Fibroblast of villous mesenchyme (primary cell): Measurements from ENCODE around the gene RPUSD1. TPM values are rescaled to one million over a fixed set of nuclear protein-coding genes. Genes with fewer than 3 reads are reported as not detected.

Experiments
- DNase-seq: peaks from one replicate; pipeline ENCODE4 v3.0.0-alpha.2; 2010; ENCODE audit warnings: low read depth
- H3K4me3 ChIP-seq: 2 replicates; pipeline ENCODE4 v1.5.1; 2011; ENCODE audit warnings: low read depth, mild to moderate bottlenecking, low read length
- CTCF ChIP-seq: IDR thresholded peaks from 2 replicates; pipeline ENCODE4 v1.5.1; 2012; ENCODE audit warnings: low read depth, mild to moderate bottlenecking, low read length; ENCODE audit not compliant: insufficient read depth
- total RNA-seq: library from RNA; depleted of rRNA; stranded (reverse); fragments of >200 nt; gene quantifications from 2 replicates; pipeline ENCODE4 v1.2.3, GENCODE V29; 2012

Gene RPUSD1
- total RNA-seq, 1 donor: 21.2 TPM

DNA sequence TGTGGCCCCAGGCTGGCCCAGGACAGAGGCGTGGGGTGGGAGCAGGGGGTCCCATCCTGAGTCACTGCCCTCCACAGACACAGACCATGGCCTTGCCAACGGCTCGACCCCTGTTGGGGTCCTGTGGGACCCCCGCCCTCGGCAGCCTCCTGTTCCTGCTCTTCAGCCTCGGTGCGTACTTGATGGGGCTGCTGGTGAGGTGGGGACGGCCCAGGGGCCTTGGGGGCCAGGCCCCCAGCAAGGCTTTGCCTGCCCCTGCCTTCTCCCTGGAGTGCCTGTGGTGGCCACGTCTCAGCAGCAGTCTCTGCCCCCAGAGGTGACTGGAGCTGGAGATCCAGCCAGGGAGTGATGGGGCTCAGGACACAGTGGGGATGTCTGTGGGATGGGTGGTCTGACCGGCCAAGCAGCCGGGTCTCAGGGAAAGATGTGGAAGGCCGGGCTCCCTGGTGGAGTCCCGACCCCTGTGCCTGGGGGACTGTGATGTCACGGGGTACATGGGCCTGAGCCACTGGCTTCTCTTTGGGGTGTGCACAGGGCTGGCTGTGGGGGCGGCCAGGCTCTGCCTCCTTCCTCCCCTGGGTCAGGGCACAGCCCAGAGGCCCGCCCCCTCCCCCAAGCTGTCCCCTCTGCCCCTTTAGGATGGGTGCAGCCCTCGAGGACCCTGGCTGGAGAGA, 25.4 kb downstream of the RPUSD1 start:
- no peak overlapping the region for H3K4me3 ChIP-seq
- no peak for TF ChIP-seq CTCF
- no peak for DNase-seq

GRCh38 chr16:761625-762513, 26.3 kb downstream of the RPUSD1 start:
- no peak for TF ChIP-seq CTCF
- DNase-seq: no peak

DNA sequence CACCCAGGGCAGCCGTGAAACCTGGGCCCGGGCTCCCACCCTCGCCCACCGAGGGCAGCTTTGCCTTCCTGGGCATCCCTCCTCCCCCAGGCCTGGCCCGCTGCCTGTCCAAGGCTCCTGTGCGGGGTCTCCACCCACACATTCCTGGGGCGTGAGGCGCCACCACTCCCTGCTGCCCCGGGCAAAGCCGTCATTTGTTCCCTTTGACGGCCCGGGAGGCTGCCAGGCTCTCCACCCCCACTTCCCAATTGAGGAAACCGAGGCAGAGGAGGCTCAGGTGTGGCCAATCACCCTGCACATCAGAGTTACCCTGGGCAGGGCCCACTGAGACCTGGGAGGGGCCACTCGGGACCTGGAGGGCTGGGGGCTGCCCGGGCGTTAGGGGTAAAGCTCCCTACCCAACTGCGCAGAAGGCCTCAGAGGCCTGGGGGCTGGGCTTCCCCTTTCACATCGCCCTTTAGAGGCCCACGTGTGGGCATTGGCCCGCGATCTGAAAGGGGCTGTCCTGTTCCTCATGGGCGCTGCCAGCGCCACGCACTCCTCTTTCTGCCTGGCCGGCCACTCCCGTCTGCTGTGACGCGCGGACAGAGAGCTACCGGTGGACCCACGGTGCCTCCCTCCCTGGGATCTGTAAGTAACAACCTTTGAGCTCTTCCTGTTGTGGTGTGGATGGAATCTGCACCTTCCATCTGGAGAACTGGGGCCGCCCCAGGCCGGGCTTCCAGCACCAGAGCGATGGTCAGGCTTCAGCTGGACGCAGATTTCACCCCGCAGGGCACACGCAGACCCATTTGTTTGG, 27.4 kb downstream of the RPUSD1 start, which contains the start of gene MSLN:
MSLN (plus strand) TSS at position 190 of the 799 bp plus-strand sequence. CDS start 1,947 bp downstream, outside the sequence.
- TF ChIP-seq CTCF: no peak
- no peak within 1 kb of the TSS for H3K4me3 ChIP-seq
- DNase-seq: peak; percentile 12

More at GRCh38 chr16:761625-762513, 26.3 kb downstream of the RPUSD1 start:
- H3K4me3 ChIP-seq: no peak overlapping the region

- no peak overlapping the region for H3K4me3 ChIP-seq
- no peak for TF ChIP-seq CTCF
- no peak for DNase-seq
Observed at GRCh38 chr16:760065-760464, 28.1 kb downstream of the RPUSD1 start.

DNA sequence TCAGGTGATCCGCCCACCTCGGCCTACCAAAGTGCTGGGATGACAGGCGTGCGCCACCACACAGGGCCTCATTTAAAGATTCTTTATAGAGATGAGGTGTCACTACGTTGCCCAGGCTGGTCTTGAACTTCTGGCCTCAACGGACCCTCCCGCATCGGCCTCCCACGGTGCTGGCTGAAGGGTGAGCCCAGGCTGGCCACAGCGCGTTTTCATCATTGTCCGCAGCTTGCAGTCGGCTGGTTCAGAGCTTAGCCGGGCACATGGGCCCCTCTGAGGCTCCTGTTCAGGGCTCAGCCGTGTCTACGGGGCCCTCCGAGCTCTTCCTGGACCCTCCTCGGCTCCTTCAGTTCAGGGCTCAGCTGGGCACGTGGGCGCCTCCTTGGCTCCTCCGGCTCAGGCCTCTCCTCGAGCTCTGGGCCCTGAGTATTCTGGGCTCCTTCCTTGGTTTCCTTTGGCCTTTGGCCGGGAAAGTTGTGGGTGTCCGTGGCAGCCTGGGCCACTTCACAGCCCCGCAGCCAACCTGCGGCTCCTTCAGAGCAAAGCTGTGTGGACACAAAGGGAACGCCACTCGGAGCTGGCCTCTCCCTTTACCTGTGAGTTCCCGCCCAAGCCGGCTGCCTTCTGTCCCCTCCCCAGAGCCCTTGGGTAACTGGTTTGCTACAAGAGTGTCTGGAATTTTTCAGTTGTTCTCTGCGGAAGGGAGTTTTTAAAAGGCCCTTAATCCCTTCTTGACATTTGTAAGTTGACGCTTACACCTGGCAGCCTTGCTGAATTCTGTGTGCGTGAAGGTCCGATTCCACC, 28.9 kb downstream of the RPUSD1 start:
- no peak overlapping the region for H3K4me3 ChIP-seq
- no peak for DNase-seq
- no peak for TF ChIP-seq CTCF

DNA sequence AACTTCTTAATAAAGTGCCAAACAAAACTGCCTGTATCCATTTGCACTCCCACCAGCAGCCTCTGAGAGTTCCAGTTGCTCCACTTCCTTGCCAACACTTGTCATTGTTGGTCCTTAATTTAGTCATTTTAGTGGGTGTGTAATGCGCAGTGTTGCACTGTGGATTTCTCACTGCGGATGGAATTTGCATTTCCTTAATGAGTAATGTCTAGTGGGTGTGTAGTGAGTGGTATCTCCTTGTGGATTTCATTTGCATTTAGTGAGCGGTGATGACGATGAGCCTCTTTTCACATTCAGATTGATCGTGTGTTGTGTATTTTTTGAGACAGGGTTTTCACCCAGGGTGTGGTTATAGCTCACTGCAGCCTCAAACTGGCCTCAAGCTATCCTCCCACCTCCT, 31.8 kb downstream of the RPUSD1 start:
- no peak for TF ChIP-seq CTCF
- DNase-seq: no peak
- H3K4me3 ChIP-seq: no peak overlapping the region
